Measurements from ENCODE around the gene STK10.

STK10 gene

GRCh38 chr5:172015346-172015745 is 172.7 kb downstream of the STK10 start:
- no peak for TF ChIP-seq CTCF (IDR thresholded peaks at IDR 0.05; ENCODE audit: low read depth, low read length, missing control alignments)
- no peak overlapping the region for H3K4me3 ChIP-seq (ENCODE audit: low read depth, low read length)
- in situ Hi-C loops (cut with HindIII; ENCODE audit: low sequenced_read_pairs) = no loop called here
- DNase-seq (ENCODE audit: low read depth) = no peak

GRCh38 chr5:172010278-172010677 is 177.7 kb downstream of the STK10 start:
- in situ Hi-C loops (cut with HindIII; ENCODE audit: low sequenced_read_pairs) = no loop called here
- no peak for DNase-seq (ENCODE audit: low read depth)
- peak; percentile 21 for TF ChIP-seq CTCF (IDR thresholded peaks at IDR 0.05; ENCODE audit: low read depth, low read length, missing control alignments)
- no peak overlapping the region for H3K4me3 ChIP-seq (ENCODE audit: low read depth, low read length)

- in situ Hi-C loops (cut with HindIII; ENCODE audit: low sequenced_read_pairs) = no loop called here
- no peak for TF ChIP-seq CTCF (IDR thresholded peaks at IDR 0.05; ENCODE audit: low read depth, low read length, missing control alignments)
- DNase-seq (ENCODE audit: low read depth) = no peak
- H3K4me3 ChIP-seq (ENCODE audit: low read depth, low read length) = no peak overlapping the region
Measured at GRCh38 chr5:172009536-172010270, 178.3 kb downstream of the STK10 start.

GRCh38 chr5:172008689-172009141 is 179.3 kb downstream of the STK10 start:
- DNase-seq (ENCODE audit: low read depth) = no peak
- TF ChIP-seq CTCF (IDR thresholded peaks at IDR 0.05; ENCODE audit: low read depth, low read length, missing control alignments) = no peak
- in situ Hi-C loops (cut with HindIII; ENCODE audit: low sequenced_read_pairs) = no loop called here
- H3K4me3 ChIP-seq (ENCODE audit: low read depth, low read length) = no peak overlapping the region

- DNase-seq (ENCODE audit: low read depth) = peak; percentile 61
- in situ Hi-C loops (cut with HindIII; ENCODE audit: low sequenced_read_pairs) = no loop called here
- no peak overlapping the region for H3K4me3 ChIP-seq (ENCODE audit: low read depth, low read length)
Measured at GRCh38 chr5:172008111-172008455, 179.9 kb downstream of the STK10 start.

More at GRCh38 chr5:172008111-172008455, 179.9 kb downstream of the STK10 start:
- no peak for TF ChIP-seq CTCF (IDR thresholded peaks at IDR 0.05; ENCODE audit: low read depth, low read length, missing control alignments)

Measured in astrocyte of the cerebellum (primary cell).